GM21390 (cell line): Measurements from ENCODE around the gene NPIPB6.

Experiments
- ATAC-seq: cut with Tn5 transposase; IDR thresholded peaks from one replicate; pipeline ENCODE4 v1.9.1; 2021; ENCODE audit not compliant: unreplicated experiment

The NPIPB6 gene

DNA sequence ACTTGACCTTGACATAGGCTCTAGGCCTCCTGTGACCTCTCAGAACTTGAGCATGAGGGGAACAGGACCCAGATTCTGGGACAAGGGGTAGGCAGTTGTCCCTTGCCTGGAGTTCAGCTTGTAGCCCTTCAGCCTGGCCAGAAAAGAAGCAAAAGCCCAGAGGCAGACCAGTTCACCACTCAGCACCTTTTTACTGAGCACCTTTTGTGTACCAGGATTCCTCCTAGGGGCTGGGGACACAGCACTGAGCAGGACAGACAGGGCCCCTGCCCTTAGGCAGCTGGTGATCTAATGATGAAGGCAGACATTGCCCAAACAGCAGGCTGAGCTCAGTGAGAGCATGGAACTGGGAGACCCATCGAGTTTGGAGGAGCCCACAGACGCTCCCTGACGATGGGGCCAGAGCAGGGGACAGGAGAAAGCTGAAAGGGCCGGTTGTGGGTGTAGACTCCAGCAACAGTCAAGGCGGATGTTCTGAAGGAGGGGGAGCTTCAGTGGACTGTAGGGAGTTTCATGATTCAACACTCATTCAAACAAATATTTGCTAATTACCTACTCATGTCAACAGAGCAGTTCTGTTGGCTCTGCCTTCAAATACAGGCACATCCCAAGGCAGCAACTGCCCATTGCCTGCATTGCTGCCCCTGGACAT, 38.9 kb downstream of the NPIPB6 start:
- ATAC-seq = no peak

GRCh38 chr16:28321700-28322411, 41.5 kb downstream of the NPIPB6 start:
- no peak for ATAC-seq

DNA sequence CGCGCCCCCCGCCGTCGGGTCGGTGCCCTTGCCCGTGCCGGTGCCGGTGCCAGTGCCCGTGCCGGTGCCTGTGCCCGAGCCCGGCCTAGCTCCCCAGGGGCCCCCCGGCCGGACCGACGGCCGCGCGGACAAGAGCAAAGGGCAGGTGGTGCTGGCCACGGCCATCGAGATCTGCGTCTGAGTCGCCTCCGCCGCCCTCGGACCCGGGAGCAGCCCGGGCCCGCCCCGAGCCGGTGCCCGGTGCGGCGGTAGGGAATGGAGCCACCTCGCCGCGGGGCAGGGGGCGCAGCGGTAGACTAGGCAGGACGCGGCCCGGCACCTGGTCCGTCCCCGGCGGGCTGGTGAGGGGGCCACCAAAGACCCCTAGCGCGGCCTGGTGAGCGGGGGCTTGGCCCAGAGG, 42.6 kb downstream of the NPIPB6 start:
- no peak for ATAC-seq

GRCh38 chr16:28320023-28320561, 43.2 kb downstream of the NPIPB6 start:
- ATAC-seq = no peak

DNA sequence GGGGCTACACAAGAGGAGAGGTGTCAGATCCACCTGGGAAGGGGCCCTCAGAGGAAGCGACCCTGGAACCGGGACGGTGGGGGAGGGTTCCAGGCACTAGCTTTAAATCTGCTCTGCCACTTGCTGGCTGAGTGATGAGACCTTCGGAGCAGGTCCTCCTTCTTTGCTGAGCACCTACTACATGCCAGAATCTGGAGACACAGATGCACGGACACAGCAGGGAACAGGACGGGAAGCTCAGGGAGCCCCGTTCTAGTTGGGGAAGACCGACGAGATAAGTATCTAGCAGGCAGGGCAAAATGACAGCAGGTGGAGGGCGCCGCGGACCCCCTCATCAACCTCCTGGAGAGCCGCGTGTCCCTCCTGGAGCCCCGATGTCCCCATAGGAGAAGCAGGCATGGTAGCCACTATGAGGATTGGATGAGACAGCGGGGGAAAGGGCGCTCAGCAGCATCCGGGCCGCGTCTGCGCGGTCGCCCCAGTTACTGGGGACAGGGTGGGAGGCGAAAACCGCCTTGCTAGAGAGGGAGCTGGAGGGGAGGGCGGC, 43.8 kb downstream of the NPIPB6 start:
- no peak for ATAC-seq

GRCh38 chr16:28318042-28318744, 45.1 kb downstream of the NPIPB6 start:
- no peak for ATAC-seq

DNA sequence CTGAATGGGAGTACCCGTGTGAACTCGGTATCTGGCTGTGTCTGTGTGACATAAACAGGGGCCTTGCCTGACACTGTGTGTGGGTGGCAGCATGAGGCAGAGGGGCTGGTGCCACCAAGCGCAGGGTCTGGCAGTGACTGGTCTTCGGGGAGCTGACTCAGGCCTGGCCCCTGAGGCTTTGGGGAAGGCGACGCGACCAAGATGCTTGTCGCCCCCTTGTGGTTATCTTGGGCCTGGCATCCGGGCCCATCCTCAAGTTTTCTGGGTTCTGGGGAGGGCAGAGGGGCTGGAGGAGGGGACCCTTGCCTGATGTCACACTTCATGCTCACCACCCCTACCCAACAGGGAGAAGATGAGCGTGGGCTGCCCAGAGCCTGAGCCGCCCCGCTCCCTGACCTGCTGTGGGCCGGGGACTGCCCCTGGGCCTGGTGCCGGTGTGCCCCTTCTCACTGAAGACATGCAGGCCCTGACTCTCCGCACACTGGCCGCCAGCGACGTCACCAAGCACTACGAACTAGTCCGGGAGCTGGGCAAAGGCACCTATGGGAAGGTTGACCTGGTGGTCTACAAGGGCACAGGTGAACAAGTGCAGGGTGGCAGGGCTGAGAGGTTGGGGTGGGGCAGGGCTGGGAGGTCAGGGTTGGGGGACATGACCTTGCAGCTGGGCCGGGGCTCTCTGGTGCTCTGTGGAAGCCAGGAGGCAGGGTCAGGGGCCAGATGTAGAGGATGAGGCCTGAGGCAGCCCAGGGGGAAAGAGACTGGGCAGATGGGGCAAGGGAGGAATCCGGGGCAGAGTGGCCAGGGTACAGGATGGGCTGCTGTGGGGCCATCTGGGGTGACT, 46.0 kb downstream of the NPIPB6 start:
- ATAC-seq = no peak

GRCh38 chr16:28316054-28316453, 47.3 kb downstream of the NPIPB6 start:
- no peak for ATAC-seq

- ATAC-seq = no peak
Observed at GRCh38 chr16:28313587-28313986, 49.7 kb downstream of the NPIPB6 start.

DNA sequence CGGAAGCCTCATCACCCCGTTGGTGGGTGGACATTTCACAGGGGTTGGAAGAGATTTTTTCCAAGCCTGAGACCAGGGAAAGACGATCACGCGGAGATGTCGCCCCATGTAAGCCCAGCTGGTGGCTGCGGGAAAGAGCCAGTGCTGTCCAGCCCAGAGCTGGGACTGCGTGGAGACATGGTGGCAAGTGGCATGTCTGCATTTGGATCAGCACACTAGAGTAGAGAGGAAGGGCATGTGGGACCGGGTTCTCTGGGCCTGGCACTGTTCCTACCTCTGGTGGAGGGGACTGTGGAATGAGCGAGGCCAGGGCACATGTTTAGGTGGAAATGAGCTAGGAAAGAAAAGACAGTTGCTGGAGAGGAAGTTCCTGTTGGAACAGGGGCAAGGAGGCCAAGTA, 51.0 kb downstream of the NPIPB6 start:
- no peak for ATAC-seq

GRCh38 chr16:28311913-28312312, 51.4 kb downstream of the NPIPB6 start:
- no peak for ATAC-seq

DNA sequence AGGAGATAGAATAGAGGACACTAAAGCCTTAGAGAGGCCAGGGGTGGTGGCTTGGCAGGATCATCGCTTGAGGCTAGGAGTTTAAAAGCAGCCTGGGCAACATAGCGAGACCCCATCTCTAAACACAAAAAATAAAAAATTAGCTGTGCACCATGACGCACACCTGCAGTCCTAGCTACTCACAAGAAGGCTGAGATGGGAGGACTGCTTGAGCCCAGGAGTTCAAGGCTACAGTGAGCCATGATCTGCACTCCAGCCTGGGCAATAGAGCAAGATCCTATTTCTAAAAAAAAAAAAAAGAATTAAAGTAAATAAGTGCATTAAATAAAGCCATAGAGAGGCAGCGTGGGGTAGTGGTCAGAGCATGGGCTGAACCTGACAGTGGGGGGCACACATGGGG, 51.9 kb downstream of the NPIPB6 start:
- ATAC-seq = no peak

DNA sequence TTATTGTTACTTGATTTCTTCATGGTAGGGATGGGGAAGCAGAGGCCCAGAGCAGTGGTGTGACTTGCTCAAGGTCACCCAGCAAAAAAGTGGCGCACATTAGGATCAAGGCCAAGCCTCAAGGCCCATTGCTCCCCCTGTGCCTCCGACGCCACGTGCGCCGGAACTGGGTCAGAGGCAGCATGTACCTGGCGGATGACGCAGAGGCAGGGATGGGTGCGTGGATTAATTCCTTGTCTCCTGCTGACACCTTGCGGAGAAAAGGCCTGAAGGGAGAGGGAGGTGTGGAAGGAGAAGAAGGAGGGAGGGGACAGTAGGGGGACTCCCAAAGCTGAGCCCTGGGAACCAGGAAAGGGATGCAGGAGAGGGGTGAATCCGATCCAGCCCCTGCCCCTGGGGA, 52.5 kb downstream of the NPIPB6 start:
- no peak for ATAC-seq

DNA sequence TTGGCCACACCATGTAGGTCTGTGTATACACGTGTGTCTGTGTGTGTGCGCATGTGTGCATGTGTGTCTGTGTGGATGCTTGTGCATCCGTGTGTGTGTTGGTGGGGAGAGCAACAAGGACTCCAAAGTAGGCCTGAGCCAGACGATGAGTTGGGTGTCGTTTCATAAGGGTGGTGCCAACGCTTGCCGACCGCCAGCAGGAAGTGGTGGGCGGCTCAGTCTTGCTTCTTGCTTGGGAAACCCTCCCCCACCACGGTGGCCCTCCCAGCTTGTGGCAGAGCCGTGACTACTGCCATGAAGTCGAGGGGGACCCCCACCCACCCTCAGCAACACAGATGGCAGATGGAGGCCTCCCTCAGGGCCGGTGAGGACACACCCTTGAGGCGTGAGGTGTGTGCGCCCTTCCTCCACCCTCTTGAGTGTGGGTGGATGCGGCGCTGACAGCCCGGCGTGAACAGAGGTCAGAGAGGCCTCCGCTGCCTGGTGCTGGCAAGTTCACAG, 53.4 kb downstream of the NPIPB6 start:
- ATAC-seq = no peak

GRCh38 chr16:28308794-28309584, 54.3 kb downstream of the NPIPB6 start:
- no peak for ATAC-seq

GRCh38 chr16:28307936-28308335, 55.4 kb downstream of the NPIPB6 start:
- no peak for ATAC-seq

- ATAC-seq = no peak
Observed at GRCh38 chr16:28304214-28304613, 59.1 kb downstream of the NPIPB6 start.

DNA sequence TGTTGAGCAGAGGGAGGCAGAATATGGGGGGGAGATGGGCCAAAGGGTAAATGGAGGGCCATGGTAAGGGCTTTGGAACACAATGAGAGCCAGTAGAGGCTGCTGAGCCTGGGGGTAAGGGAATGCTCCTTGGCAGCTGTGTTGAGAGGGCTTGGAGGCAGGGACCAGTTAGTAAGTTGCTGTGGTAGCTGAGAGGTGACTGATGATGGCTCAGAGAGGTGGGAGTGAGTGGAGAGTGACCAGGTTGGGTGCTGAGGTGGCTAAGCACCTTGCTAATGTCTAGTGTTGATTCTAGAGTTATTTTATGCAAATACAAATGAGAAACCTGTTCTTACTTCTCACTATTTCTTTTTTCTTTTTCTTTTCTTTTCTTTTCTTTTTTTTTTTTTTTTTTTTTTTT, 60.2 kb downstream of the NPIPB6 start:
- ATAC-seq = no peak

DNA sequence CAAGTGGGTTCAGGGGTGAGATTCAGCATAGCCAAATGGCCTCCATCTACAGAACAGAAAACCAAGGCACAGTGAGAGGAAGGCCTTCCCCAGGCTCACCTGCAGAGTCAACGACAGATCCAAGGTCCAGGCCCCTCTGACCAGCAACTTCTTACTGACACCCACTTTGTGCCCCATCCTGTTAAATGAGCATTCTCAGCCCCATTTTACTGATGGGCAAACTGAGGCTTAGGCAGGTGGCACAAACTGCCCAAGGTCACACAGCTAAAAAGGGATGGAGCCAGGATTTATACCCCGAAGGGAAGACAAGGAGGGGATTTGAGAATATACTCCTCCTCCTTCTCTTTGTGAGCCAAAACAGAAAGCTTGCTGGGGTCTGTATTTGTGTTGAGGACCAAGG, 61.7 kb downstream of the NPIPB6 start:
- no peak for ATAC-seq

DNA sequence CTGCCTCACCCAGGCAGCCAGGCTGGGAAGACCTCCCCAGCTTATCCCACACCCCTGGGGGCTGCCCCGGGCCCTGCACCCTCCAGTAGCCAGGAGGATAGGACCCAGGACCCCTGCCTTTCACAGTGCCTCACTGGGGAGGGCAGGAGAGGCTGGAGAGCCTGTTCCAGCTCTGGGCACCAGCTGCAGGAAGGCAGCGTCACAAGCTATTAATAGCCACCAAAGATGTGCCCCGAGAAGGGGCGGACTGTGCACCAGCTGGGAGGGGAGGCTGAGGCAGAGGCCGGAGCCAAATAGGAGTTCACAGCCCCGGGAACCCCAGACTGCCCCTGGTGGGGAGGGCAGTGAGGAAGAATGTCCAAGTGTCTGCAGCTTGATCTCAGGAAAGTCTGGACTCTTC, 62.2 kb downstream of the NPIPB6 start:
- no peak for ATAC-seq
